GM12875 (cell line): ENCODE measurements around the gene TAS2R19.
"Not testable (repeated sequence)": the region's sequence is repeated elsewhere in the genome, so short reads cannot be mapped to it uniquely, and the experiment has no call there.

Source experiments
- H3K4me3 ChIP-seq: one replicate; pipeline ENCODE4 v1.5.1; 2011; ENCODE audit warnings: low read depth, low read length, control low read depth
- CTCF ChIP-seq: IDR thresholded peaks from 2 replicates; pipeline ENCODE4 v1.5.1; 2011; ENCODE audit warnings: low read depth, mild to moderate bottlenecking, control low read depth, inconsistent platforms, low read length, moderate library complexity, borderline replicate concordance; ENCODE audit not compliant: insufficient read depth

TAS2R19 gene, protein sequence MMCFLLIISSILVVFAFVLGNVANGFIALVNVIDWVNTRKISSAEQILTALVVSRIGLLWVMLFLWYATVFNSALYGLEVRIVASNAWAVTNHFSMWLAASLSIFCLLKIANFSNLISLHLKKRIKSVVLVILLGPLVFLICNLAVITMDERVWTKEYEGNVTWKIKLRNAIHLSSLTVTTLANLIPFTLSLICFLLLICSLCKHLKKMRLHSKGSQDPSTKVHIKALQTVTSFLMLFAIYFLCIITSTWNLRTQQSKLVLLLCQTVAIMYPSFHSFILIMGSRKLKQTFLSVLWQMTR

DNA sequence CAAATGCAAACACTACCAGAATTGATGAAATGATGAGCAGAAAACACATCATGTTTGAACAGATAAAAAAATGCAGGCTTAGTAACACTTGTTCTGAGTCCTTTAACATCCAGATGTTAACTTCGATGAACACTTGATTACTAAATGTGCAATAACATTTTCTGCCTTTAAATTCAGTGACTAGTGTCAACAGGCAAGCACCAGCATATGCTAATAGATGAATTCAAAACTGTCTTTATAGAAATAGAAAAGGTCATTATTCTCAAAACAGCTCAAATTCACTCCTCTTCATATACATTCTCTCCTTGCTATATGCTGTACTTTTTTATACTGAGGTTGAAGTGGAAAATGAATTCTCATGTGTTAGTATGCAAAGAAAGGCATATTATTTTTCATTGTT lies at the start of gene TAS2R19:
Gene TAS2R19, minus strand, starts transcription at position 101 of the 400 bp plus-strand sequence. Its CDS starts 49 bp downstream, at position 52.
- no peak for TF ChIP-seq CTCF
- no peak within 1 kb of the TSS for H3K4me3 ChIP-seq

DNA sequence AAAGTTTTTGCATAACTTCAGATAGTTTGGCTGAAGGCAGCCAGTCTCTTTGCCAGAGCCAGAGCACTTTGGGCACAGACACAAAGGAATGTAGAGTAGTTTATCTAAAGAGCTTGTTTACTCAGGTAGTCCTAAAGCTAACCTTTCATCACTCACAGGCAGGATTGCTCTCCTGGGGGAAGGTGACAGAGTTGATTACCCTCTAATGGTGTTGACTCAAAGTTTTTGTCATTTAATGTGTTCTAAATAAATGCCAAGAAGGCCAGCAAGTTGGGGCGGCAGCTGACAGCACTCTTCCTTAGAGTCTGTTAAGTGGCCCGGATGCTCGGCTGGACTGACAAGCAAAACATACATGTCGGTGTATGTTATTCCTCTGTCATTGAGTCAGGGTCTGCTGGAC lies 49.0 kb upstream of the TAS2R19 start:
- TF ChIP-seq CTCF: no peak
- H3K4me3 ChIP-seq: no peak overlapping the region

GRCh38 chr12:11070999-11071398 lies 48.6 kb upstream of the TAS2R19 start:
- no peak for TF ChIP-seq CTCF
- H3K4me3 ChIP-seq: no peak overlapping the region

GRCh38 chr12:11069854-11070365 lies 47.5 kb upstream of the TAS2R19 start:
- TF ChIP-seq CTCF: no peak
- no peak overlapping the region for H3K4me3 ChIP-seq

- H3K4me3 ChIP-seq: no peak overlapping the region
- no peak for TF ChIP-seq CTCF
Measured at GRCh38 chr12:11067514-11067913, 45.1 kb upstream of the TAS2R19 start.

- not testable (repeated sequence) for H3K4me3 ChIP-seq
Measured at GRCh38 chr12:11062194-11062593, 39.8 kb upstream of the TAS2R19 start, which contains the start of gene TAS2R46. TAS2R46 (minus strand) TSS chr12:11062294; CDS start chr12:11062294, 0 bp downstream.

DNA sequence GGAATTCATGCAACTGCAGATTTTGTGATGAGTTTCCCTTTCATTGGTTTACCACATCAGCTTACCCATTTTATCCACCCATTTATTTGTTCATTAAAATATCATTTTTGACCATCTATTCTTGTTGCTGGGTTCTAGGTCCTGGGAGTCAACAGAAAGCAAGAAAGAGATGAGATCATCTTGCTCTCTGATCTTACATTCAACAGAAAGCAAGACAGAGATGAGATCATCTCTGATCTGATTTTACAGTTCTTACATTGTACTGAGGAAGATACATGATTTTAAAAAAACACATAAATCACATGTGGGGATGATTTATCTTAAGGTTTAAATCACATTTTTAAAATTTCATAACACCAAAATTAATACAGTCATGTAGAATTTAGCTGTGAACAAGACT lies 37.4 kb upstream of the TAS2R19 start:
- no peak for TF ChIP-seq CTCF
- no peak overlapping the region for H3K4me3 ChIP-seq
